GM21381 (cell line): ENCODE data around the gene CERS5.

Experiments used
- ATAC-seq: cut with Tn5 transposase; IDR thresholded peaks from one replicate; pipeline ENCODE4 v1.9.1; 2021; ENCODE audit warnings: mild to moderate bottlenecking, moderate library complexity; ENCODE audit not compliant: unreplicated experiment

The CERS5 gene, protein sequence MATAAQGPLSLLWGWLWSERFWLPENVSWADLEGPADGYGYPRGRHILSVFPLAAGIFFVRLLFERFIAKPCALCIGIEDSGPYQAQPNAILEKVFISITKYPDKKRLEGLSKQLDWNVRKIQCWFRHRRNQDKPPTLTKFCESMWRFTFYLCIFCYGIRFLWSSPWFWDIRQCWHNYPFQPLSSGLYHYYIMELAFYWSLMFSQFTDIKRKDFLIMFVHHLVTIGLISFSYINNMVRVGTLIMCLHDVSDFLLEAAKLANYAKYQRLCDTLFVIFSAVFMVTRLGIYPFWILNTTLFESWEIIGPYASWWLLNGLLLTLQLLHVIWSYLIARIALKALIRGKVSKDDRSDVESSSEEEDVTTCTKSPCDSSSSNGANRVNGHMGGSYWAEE

DNA sequence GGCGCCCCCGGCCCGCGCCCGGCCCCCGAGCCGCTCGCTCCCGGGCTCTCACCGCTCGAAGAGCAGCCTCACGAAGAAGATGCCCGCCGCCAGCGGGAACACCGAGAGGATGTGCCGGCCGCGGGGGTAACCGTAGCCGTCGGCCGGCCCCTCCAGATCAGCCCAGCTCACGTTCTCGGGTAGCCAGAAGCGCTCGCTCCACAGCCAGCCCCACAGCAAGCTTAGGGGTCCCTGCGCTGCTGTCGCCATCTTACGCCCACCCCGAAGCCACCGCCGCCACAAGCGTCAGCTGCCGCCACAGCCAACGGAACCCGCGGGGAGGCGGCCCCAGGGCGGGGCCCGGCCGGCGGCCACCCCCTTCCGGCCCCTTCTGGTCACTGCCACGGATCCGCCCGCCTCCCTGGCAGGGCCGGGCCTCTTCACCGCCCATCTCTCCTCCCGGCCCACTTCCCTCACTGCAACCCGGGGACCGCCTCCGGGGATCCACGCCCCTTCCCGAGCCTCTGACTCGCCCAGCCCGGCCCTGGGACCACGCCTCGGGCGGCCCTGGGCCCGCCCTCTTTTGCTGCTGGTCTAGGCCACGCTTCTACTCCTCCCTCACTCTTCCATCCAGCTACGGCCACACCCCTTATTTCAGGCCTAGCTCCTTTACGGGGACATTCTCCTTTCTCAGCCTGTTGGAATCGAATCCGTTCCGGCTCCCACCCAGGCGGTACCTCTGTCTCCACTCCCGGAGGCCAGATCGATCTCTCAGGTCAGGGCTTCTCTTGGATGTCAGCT lies at the start of gene CERS5:
TSS of gene CERS5 (minus strand) at position 321 of the 780 bp plus-strand sequence. CDS start at position 249, 72 bp downstream.
- peak; percentile 98 for ATAC-seq

DNA sequence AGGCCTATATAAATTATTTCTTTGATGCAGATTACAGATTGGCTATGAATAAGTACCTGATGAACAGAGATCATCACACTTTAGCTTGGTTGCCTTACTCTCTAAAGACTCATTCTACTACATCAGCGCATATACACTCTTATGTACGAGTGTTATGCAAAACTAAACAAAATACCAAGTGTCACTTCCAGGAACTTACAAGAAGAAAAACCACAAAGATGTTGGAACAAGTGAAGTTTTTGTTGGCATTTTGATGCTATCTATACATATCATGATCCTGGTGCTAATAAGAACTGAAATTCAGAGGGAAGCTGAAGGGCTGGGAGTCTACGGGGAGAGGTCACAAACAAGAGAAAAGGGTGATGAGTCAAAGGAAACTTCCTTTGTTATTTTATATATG lies 47.9 kb upstream of the CERS5 start:
- no peak for ATAC-seq

GRCh38 chr12:50214018-50214417 lies 46.8 kb upstream of the CERS5 start:
- ATAC-seq, result no peak

DNA sequence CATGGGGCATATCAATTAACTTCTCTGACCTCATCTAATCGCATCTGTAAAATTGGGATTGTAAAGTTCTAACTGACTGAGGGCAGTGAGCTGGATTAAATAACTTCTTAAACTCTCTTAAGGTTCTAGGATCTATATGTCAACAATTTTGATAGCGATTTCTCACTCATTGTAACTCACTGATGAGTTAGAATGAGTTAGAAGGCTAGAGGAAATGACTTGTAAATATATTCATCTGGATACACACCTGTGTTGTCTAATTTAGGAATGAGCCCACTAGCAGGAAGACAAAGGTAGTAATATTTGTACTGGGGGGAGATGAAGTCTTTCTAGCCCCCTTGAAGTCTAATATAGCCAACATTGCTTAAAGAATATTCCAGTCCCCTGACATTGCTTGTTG lies 46.3 kb upstream of the CERS5 start:
- ATAC-seq, result no peak

DNA sequence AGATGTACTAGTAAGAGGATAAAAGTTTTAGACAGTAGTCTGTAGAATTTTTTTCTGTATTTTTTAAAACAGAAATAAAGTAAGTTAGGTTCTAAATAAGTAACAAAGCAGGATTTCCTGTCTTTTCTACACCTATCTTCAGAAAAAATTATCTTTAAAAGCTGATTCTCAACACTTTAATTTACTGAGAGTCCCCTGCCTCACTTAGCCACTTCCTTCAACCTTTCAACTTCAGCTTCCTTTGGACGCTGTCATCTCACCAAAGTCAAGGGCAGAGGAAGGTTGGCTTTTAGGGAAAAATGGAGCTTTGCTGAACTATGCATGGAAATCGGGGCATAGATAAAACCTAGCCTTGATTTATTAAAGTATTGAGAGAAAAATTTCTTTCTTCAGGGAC lies 44.9 kb upstream of the CERS5 start:
- no peak for ATAC-seq

GRCh38 chr12:50211392-50212070 lies 44.4 kb upstream of the CERS5 start:
- ATAC-seq, result no peak

- ATAC-seq, result no peak
Observed at GRCh38 chr12:50207424-50207823, 40.3 kb upstream of the CERS5 start.

DNA sequence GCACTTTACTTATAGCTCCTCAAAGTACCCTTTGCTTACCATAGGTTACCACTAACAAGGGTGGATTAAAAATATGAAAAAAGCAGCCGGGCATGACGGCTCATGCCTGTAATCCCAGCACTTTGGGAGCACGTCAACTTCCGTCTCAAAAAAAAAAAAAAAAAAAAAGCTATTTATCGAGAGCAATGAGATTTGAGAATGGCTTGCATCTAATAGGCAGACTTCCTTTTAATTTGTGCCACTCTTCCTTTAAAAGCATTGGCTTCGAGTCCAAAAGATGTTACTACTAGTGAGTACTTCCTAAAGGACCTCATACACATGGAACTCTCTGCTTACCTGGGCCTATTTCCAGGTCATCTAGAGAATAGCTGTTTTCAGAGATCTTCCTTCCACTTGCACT lies 38.5 kb upstream of the CERS5 start:
- ATAC-seq, result no peak

DNA sequence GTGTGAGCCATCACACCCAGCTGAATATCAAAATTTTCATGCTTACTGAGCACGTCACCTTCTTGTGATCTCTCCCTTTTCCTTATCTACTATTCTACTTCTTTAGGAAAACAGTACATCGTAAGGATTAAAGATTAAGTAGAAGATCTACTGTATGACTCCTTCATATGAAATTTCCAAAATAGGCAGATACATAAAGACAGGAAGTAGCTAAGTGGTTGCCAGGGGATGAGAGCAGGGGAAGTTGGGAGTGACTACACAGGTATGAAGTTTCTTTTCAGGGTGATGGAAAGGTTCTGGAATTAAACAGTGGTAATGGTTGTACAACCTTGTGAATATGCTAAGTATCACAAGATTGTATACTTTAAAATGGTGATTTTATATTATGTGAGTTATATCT lies 36.5 kb upstream of the CERS5 start:
- no peak for ATAC-seq

- no peak for ATAC-seq
Observed at GRCh38 chr12:50201987-50202521, 34.9 kb upstream of the CERS5 start.

GRCh38 chr12:50200552-50201273 lies 33.5 kb upstream of the CERS5 start:
- ATAC-seq, result no peak

DNA sequence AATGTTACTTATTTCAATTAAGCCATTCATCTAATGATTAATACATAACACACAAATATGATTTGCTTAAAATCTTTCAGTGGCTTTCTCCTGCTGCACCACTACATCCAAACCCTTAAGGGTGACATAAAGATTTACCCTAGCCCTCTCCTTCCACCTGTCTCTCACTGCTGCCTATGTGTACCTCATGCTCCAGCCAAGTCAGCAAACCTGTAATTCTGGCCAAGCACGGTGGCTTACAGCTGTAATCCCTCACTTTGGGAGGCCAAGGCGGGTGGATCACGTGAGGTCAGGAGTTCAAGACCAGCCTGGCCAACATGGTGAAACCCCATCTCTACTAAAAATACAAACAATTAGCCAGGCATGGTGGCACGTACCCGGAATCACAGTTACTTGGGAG lies 31.7 kb upstream of the CERS5 start:
- no peak for ATAC-seq

DNA sequence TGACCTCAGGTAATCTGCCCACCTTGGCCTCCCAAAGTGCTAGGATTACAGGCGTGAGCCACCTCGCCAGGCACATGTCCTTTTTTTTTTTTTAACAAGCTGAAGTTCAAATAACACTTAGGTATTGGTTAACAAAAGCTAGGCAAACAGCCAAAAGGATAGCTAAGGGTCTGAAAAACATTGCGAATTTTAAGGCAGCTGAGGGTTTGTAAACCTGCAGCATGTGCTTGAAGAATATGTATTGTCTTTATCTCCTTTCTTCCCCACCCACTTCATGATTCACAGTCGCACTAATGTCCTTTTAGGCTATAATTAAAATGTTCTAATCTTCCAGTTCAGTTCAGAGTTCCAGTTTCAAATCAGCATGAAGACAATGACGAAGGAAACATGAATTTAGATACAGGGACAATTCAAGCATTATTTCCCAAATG lies 30.1 kb upstream of the CERS5 start:
- no peak for ATAC-seq

- no peak for ATAC-seq
Observed at GRCh38 chr12:50196537-50196936, 29.4 kb upstream of the CERS5 start.

GRCh38 chr12:50195832-50196231 lies 28.7 kb upstream of the CERS5 start:
- ATAC-seq, result no peak

DNA sequence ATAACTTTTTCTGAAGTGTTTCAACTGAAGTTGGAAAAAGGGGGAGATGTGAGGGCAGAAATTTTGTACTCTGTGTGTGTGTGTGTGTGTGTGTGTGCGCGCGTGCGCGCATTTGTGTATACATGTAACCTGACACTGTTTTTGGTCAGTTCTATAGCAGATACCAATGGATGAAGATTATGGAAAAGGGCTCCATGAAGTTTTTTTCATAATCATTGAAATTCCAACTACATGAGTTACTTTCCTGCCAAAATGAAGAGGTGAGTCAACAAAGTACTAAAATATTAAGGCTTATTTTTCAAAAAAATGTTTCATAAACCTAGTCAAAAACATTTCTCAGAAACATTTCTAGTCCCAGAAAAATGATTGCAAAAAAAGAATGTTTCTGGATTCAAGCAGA lies 25.7 kb upstream of the CERS5 start:
- ATAC-seq, result no peak

GRCh38 chr12:50192236-50192635 lies 25.1 kb upstream of the CERS5 start:
- ATAC-seq, result no peak

DNA sequence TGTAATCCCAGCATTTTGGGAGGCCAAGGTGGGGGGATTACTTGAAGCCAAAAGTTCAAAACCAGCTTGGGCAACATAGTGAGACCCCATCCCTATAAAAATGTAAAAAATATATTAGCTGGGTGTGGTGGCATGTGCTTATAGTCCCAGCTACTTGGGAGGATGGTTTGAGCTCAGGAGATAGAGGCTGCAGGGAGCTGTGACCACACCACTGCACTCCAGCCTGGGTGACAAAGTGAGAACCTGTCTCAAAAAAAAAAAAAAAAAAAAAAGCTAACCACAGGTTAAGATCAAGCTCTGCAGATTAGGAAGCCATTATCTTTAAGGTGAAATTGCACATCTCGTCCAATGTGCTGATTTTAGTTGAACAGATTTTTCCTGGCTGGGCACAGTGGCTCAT lies 23.7 kb upstream of the CERS5 start:
- no peak for ATAC-seq

GRCh38 chr12:50188875-50189575 lies 21.9 kb upstream of the CERS5 start:
- ATAC-seq, result no peak

DNA sequence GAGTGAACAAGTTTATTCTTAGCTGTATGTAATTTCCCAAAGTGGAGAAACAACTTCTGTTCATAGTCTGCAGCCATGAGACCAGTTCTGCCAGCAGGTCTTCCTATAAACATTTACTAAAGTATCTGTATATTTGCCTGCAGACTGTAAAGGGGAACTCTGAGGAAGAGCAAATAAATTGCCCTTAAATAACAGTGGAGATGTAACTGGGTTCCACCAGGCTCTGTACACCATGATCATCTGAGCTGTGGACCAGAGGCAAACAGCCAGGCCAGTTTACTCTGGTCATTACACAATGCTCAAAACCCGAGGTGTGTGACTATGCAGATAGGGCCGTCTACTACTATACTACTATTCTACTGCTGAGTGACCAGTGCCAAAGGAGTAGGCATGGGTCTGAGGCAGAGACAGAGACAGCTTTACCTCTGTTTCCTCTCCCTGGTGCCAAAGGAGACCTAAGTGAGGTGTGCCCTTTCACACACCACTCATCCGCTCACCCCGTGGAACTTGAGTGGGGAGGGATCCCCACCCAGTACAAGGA lies 21.1 kb upstream of the CERS5 start:
- no peak for ATAC-seq
